Raji (cell line): Measurements from ENCODE around the gene SIX2.

Experiments used
- POLR2A ChIP-seq: IDR thresholded peaks from 2 replicates; pipeline ENCODE4 v1.6.1; 2011; ENCODE audit warnings: low read depth, low read length, control low read depth; ENCODE audit not compliant: insufficient read depth

The SIX2 gene

GRCh38 chr2:44965684-44966083 is 43.6 kb downstream of the SIX2 start:
- no peak for TF ChIP-seq POLR2A

GRCh38 chr2:44964752-44965236 is 44.5 kb downstream of the SIX2 start:
- no peak for TF ChIP-seq POLR2A

- no peak for TF ChIP-seq POLR2A
Observed at GRCh38 chr2:44962176-44962695, 47.0 kb downstream of the SIX2 start.

- TF ChIP-seq POLR2A: no peak
Observed at GRCh38 chr2:44960871-44961270, 48.4 kb downstream of the SIX2 start.

- TF ChIP-seq POLR2A: no peak
Observed at GRCh38 chr2:44959855-44960254, 49.4 kb downstream of the SIX2 start.

- no peak for TF ChIP-seq POLR2A
Observed at GRCh38 chr2:44957656-44958327, 51.5 kb downstream of the SIX2 start.

GRCh38 chr2:44956843-44957242 is 52.4 kb downstream of the SIX2 start:
- no peak for TF ChIP-seq POLR2A

GRCh38 chr2:44955593-44956392 is 53.5 kb downstream of the SIX2 start:
- no peak for TF ChIP-seq POLR2A
